GM19395 (cell line): ENCODE data around the gene C2CD4C.
"Not testable (repeated sequence)": the region's sequence is repeated elsewhere in the genome, so short reads cannot be mapped to it uniquely, and the experiment has no call there.

Experiments used
- ATAC-seq: cut with Tn5 transposase; IDR thresholded peaks from one replicate; pipeline ENCODE4 v1.9.1; 2021; ENCODE audit warnings: mild to moderate bottlenecking, moderate library complexity; ENCODE audit not compliant: unreplicated experiment

The C2CD4C gene

GRCh38 chr19:439167-439900, 30.4 kb upstream of the C2CD4C start:
- no peak for ATAC-seq

GRCh38 chr19:438416-438958, 29.5 kb upstream of the C2CD4C start:
- ATAC-seq = no peak

DNA sequence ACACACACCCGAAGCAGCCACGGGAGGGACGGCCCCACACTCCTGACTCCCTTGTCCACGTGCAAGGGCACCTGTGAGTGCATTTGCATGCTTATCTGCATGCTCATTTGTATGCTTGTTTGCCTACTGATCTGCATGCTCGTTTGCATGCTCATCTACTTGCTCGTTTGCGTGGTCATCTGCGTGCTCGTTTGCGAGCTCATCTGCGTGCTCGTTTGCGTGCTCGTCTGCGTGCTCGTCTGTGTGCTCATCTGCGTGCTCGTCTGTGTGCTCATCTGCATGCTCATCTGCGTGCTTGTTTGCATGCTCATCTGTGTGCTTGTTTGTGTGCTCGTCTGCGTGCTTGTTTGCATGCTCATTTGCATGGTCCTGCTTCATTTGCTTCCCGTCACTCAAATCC, 28.1 kb upstream of the C2CD4C start:
- ATAC-seq = no peak

GRCh38 chr19:436413-436950, 27.5 kb upstream of the C2CD4C start:
- no peak for ATAC-seq

GRCh38 chr19:435707-436412, 26.9 kb upstream of the C2CD4C start:
- ATAC-seq = no peak

- no peak for ATAC-seq
Measured at GRCh38 chr19:435056-435706, 26.2 kb upstream of the C2CD4C start.

DNA sequence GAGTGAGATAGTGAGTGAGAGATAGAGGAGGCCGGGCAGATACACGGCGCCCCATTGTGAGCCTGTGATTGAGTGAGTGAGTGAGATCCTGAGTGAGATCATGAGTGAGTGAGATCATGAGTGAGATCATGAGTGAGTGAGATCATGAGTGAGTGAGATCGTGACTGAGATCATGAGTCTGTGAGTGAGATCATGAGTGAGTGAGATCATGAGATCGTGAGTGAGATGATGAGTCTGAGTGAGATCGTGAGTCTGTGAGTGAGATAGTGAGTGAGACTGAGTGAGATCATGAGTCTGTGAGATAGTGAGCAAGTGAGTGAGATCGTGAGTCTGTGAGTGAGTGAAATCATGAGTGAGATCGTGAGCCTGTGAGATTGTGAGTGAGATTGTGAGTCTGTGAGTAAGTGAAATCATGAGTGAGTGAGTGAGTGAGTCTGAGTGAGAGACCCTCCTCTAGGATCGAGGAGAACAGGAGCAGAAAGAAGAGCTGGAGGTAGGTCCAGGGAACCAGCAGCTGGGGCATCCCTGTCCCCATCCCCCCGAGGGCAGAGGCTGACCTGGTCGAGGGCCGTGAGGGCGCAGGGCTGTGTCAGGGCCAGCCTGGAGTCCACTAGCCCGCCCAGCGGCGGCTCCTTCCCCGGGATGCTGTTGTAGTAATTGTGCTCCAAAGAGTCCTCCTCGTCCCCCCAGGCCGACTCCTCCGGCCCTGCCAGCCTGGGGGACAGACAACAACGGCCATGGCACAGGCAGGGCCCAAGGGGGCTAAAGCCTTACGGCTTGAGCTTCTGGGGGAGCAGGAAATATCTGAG, 25.4 kb upstream of the C2CD4C start:
- ATAC-seq = no peak

DNA sequence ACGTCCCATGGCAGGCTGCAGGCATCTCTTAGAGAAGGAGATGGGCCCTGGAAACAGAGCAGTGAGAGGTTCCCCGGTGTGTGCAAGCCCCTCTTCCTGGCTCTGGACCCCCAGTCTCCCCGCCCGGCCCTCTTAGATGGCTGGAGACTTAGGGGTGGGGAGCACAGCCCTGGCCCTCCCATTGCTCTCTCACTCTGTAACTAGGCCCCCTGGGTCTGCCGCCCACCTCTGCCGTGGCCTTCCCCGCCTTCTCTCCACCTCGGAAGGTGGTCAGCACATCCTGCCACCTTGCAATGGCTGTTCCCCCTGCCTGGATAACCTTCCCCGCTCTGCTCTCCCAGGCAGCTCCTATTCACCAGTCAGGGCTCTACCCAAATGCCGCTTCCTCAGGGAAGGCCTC, 21.8 kb upstream of the C2CD4C start:
- ATAC-seq = no peak

GRCh38 chr19:428149-428548, 19.2 kb upstream of the C2CD4C start:
- no peak for ATAC-seq

GRCh38 chr19:427675-428074, 18.7 kb upstream of the C2CD4C start:
- ATAC-seq = not testable (repeated sequence)

GRCh38 chr19:426725-427445, 17.9 kb upstream of the C2CD4C start:
- ATAC-seq = no peak

DNA sequence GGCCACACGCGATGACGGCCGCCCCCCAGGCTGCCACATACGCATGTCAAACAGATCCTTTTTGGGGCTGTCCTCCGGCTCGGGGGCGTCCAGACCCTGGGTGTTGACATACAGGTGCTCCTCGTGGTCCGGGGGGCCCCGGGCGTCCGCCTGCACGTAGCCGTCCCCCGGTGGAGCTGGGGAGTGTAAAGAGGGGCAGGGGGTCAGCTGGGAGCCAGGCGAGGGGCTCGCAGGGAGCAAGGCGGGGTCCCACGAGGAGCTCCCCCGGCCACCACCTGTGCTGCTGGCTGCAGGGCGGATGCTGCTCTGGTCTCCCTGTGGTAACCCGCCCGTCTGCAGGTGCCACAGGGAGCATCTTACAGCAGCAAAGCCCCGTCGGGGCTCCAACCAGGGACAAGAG, 16.1 kb upstream of the C2CD4C start:
- ATAC-seq = no peak

DNA sequence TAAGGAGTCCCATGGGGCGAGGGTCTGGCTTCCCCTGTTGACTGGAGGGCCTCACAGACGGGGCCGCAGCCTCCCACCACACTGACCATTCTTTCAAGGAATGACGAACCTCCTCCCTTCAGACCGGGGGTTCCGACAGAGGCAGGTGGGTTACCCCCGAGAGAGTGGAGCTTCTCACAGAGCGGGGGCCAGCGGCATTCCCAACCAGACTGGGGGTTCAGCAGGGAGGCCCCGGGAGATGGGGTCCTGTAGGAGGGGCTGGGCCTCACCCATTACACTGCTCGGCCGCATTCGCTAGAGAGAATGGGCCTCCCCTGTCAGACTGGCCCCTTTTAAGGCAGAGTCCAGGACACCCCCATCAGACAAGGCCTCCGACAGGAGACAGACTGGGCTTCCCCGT, 15.6 kb upstream of the C2CD4C start:
- ATAC-seq = no peak

- no peak for ATAC-seq
Measured at GRCh38 chr19:423691-424466, 14.9 kb upstream of the C2CD4C start.

DNA sequence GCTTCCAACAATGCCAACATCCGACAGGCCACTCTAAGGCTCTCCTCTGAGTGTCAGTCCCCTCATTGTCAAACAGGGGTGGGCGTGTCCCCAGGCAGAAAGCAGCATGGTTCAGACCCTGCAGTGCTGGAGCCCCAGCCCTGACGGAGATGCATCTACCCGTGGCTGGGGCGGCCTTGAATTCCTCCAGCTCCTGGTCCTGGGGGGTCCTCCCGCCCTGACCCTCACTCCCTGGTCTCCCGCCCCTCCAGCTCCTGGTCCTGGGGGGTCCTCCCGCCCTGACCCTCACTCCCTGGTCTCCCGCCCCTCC, 13.9 kb upstream of the C2CD4C start:
- not testable (repeated sequence) for ATAC-seq

GRCh38 chr19:422213-422916, 13.4 kb upstream of the C2CD4C start:
- ATAC-seq = no peak

GRCh38 chr19:419721-420515, 11.0 kb upstream of the C2CD4C start:
- ATAC-seq = no peak
